ENCODE measurements around the gene STK10. TPM values are rescaled to one million over a fixed set of nuclear protein-coding genes. Genes with fewer than 3 reads are reported as not detected.
A peak's percentile ranks its signal among the peaks of the same experiment; 100 is the strongest.

Gene STK10
- total RNA-seq, 1 donor from 2014 or later, result 60.2 TPM

- no peaks in the 10 kb centered on the region for H3K9me3 Mint-ChIP-seq (ENCODE audit: unreplicated experiment)
- H3K36me3 Mint-ChIP-seq (ENCODE audit: low read depth, unreplicated experiment), result peaks cover 18% of the 10 kb centered on the region
- Histone ChIP-seq H3K4me2 (ENCODE audit: low read length) (peak overlapping the region; percentile 57), H2AFZ (ENCODE audit: low read depth, low read length) (no peak overlapping the region), H3K36me3 (ENCODE audit: insufficient read depth, low read length) (no peaks in the 10 kb centered on the region), H3K79me2 (ENCODE audit: insufficient read depth, low read length) (peaks cover 79% of the 10 kb centered on the region), H3K9me3 (ENCODE audit: insufficient read depth, low read depth, low read length) (no peaks in the 10 kb centered on the region), H4K20me1 (ENCODE audit: insufficient read depth, low read length) (peaks cover 89% of the 10 kb centered on the region), H3K27me3 (ENCODE audit: insufficient read depth, low read length) (no peaks in the 10 kb centered on the region), H3K4me3 (ENCODE audit: insufficient read depth, low read depth, low read length) (no peak overlapping the region), H3K27ac (ENCODE audit: low read depth, low read length) (peak overlapping the region; percentile 64), H3K9ac (ENCODE audit: low read length) (peak overlapping the region; percentile 53), H3K4me1 (ENCODE audit: insufficient read depth, low read length) (peaks cover 27% of the 10 kb centered on the region)
- peaks cover 19% of the 10 kb centered on the region for H3K4me1 Mint-ChIP-seq (ENCODE audit: low read depth, unreplicated experiment)
- H3K27me3 Mint-ChIP-seq (ENCODE audit: low read depth, unreplicated experiment), result no peaks in the 10 kb centered on the region
- DNase-seq (ENCODE audit: low read depth) (no peak), FAIRE-seq (no peak)
- H3K4me3 Mint-ChIP-seq (ENCODE audit: unreplicated experiment), result no peak overlapping the region
- no peak overlapping the region for H3K27ac Mint-ChIP-seq (ENCODE audit: unreplicated experiment)
- TF ChIP-seq CTCF (IDR thresholded peaks at IDR 0.05; ENCODE audit: insufficient read depth, low read depth, low read length), result no peak
- no peak for TF ChIP-seq EZH2 (IDR thresholded peaks at IDR 0.05; ENCODE audit: insufficient read depth, low read length)
Measured at GRCh38 chr5:172172912-172173563, 15.0 kb downstream of the STK10 start.

- Histone ChIP-seq H3K79me2 (ENCODE audit: insufficient read depth, low read length) (peaks cover 79% of the 10 kb centered on the region), H3K9me3 (ENCODE audit: insufficient read depth, low read depth, low read length) (no peaks in the 10 kb centered on the region), H3K36me3 (ENCODE audit: insufficient read depth, low read length) (no peaks in the 10 kb centered on the region), H3K4me2 (ENCODE audit: low read length) (no peak overlapping the region), H3K9ac (ENCODE audit: low read length) (no peak overlapping the region), H3K4me3 (ENCODE audit: insufficient read depth, low read depth, low read length) (no peak overlapping the region), H3K4me1 (ENCODE audit: insufficient read depth, low read length) (peaks cover 27% of the 10 kb centered on the region), H3K27ac (ENCODE audit: low read depth, low read length) (no peak overlapping the region), H2AFZ (ENCODE audit: low read depth, low read length) (no peak overlapping the region), H3K27me3 (ENCODE audit: insufficient read depth, low read length) (no peaks in the 10 kb centered on the region), H4K20me1 (ENCODE audit: insufficient read depth, low read length) (peaks cover 90% of the 10 kb centered on the region)
- DNase-seq (ENCODE audit: low read depth) (no peak), FAIRE-seq (no peak)
- no peaks in the 10 kb centered on the region for H3K9me3 Mint-ChIP-seq (ENCODE audit: unreplicated experiment)
- no peak overlapping the region for H3K27ac Mint-ChIP-seq (ENCODE audit: unreplicated experiment)
- no peaks in the 10 kb centered on the region for H3K27me3 Mint-ChIP-seq (ENCODE audit: low read depth, unreplicated experiment)
- peaks cover 24% of the 10 kb centered on the region for H3K4me1 Mint-ChIP-seq (ENCODE audit: low read depth, unreplicated experiment)
- H3K4me3 Mint-ChIP-seq (ENCODE audit: unreplicated experiment), result no peak overlapping the region
- peaks cover 15% of the 10 kb centered on the region for H3K36me3 Mint-ChIP-seq (ENCODE audit: low read depth, unreplicated experiment)
- no peak for TF ChIP-seq EZH2 (IDR thresholded peaks at IDR 0.05; ENCODE audit: insufficient read depth, low read length)
- no peak for TF ChIP-seq CTCF (IDR thresholded peaks at IDR 0.05; ENCODE audit: insufficient read depth, low read depth, low read length)
Measured at GRCh38 chr5:172171118-172171517, 16.9 kb downstream of the STK10 start.

GRCh38 chr5:172170251-172170701 lies 17.7 kb downstream of the STK10 start:
- Histone ChIP-seq H2AFZ (ENCODE audit: low read depth, low read length) (no peak overlapping the region), H4K20me1 (ENCODE audit: insufficient read depth, low read length) (peaks cover 89% of the 10 kb centered on the region), H3K4me1 (ENCODE audit: insufficient read depth, low read length) (peaks cover 27% of the 10 kb centered on the region), H3K27ac (ENCODE audit: low read depth, low read length) (no peak overlapping the region), H3K4me2 (ENCODE audit: low read length) (no peak overlapping the region), H3K4me3 (ENCODE audit: insufficient read depth, low read depth, low read length) (no peak overlapping the region), H3K9ac (ENCODE audit: low read length) (no peak overlapping the region), H3K79me2 (ENCODE audit: insufficient read depth, low read length) (peaks cover 77% of the 10 kb centered on the region), H3K27me3 (ENCODE audit: insufficient read depth, low read length) (no peaks in the 10 kb centered on the region), H3K36me3 (ENCODE audit: insufficient read depth, low read length) (no peaks in the 10 kb centered on the region), H3K9me3 (ENCODE audit: insufficient read depth, low read depth, low read length) (no peaks in the 10 kb centered on the region)
- no peaks in the 10 kb centered on the region for H3K9me3 Mint-ChIP-seq (ENCODE audit: unreplicated experiment)
- no peak for DNase-seq (ENCODE audit: low read depth)
- FAIRE-seq, result no peak
- H3K27ac Mint-ChIP-seq (ENCODE audit: unreplicated experiment), result no peak overlapping the region
- H3K36me3 Mint-ChIP-seq (ENCODE audit: low read depth, unreplicated experiment), result peaks cover 11% of the 10 kb centered on the region
- H3K27me3 Mint-ChIP-seq (ENCODE audit: low read depth, unreplicated experiment), result no peaks in the 10 kb centered on the region
- no peak overlapping the region for H3K4me3 Mint-ChIP-seq (ENCODE audit: unreplicated experiment)
- TF ChIP-seq EZH2 (IDR thresholded peaks at IDR 0.05; ENCODE audit: insufficient read depth, low read length) (no peak), CTCF (IDR thresholded peaks at IDR 0.05; ENCODE audit: insufficient read depth, low read depth, low read length) (no peak)
- peaks cover 24% of the 10 kb centered on the region for H3K4me1 Mint-ChIP-seq (ENCODE audit: low read depth, unreplicated experiment)
